ENCODE measurements around the gene IVD.

The IVD gene

DNA sequence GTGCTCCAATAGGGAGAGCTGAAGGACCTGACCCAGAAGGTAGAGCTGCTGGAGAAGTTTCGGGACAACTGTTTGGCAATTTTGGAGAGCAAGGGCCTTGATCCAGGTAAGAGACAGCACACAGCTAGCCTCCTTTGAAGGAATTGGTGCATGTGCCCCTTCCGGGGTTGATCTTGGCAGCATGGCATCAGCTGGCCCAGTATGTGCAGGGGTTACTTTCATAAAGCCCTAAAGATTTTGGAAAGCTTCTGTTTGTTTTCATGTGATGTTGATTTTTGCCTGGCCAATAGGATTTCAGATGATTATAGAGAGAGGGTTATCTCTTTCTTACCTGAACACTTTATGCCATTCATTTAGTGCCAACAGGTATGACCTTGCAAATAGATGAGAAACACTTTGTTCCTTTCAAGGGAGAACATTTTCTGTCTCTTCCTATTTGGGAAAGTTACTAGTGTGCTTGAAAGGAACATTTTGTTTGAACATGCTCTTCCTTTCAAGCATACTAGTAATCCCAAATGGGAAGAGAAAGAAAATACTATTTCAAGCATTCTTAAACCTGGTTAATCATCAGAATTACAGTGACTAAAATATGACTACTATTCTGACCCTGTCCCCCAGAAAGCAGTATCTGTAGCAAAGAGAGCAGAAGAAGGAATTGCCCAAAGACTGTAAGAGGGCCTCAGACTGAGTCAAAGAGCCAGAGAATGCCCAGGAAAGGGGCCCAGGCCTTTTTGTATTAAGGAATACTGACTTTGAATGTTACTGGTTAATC, 15.6 kb upstream of the IVD start:
- no peak for TF ChIP-seq CTCF (IDR thresholded peaks at IDR 0.05)

- TF ChIP-seq CTCF (IDR thresholded peaks at IDR 0.05), result no peak
These were observed 12.3 kb upstream of the IVD start for GRCh38 chr15:40392986-40393948.

DNA sequence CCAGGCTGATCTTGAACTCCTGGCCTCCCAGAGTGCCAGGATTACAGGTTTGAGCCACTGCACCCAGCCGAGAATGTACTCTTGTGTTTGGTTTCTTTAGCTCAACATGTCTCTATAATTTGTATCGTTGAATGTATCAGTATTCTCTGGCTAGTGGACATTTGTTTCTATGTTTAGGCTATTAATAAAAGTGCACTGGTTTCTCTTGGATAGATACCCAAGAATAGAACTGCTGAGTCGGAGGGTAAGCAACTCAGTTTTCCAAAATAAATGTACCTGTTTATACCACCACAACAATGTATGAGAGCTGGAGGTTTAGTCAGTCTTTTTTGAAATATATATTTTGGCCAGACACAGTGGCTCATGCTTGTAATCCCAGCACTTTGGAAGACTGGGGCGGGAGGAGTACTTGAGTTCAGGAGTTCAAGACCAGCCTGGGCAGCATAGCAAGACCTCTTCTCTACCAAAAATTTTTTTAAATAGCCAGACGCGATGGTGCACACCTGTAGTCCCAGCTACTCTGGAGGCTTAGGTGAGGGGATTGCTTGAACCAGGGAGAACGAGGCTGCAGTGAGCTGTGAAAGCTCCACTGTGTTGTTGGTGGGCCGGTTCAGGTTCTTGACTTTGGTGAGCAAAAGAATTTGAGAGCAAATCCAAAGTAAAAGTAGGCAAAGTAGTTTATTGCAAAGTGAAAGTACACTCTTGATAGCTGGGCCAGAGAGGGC, 7.7 kb upstream of the IVD start:
- TF ChIP-seq CTCF (IDR thresholded peaks at IDR 0.05), result no peak

DNA sequence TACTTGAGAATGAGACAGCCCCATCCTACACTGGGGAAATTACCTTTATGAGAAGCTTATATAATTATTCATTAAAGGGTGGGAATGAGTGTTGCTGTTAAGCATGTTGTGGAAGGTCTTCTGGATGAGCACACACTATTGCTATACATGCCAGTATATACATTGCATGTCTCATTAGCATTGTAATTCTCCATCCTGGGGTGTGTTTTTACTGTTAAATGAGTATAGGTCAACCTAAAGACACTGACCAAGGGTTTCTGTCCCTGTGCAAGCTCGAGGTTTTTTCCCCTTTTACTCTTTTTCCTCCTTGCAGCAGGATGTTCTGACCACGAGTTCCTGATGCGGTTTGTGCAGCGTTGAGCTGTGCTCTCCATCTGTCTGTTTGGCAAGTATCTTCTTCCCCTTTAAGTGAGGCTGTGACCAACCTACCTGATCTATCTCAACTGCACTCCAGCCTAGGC, 7.2 kb upstream of the IVD start:
- TF ChIP-seq CTCF (IDR thresholded peaks at IDR 0.05), result no peak

DNA sequence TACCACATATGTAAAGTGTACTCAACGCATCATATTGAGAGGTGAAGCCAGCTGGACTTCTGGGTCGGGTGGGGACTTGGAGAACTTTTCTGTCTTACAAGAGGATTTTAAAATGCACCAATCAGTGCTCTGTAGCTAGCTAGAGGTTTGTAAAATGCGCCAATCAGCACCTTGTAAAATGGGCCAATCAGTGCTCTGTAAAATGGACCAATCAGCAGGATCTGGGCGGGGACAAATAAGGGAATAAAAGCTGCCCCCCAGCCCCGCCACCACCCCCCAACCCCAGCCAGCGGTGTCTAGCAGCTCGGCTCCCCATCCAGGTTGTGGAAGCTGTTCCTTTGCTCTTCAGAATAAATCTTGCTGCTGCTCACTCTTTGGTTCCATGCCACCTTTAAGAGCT, 6.2 kb upstream of the IVD start:
- TF ChIP-seq CTCF (IDR thresholded peaks at IDR 0.05), result no peak

DNA sequence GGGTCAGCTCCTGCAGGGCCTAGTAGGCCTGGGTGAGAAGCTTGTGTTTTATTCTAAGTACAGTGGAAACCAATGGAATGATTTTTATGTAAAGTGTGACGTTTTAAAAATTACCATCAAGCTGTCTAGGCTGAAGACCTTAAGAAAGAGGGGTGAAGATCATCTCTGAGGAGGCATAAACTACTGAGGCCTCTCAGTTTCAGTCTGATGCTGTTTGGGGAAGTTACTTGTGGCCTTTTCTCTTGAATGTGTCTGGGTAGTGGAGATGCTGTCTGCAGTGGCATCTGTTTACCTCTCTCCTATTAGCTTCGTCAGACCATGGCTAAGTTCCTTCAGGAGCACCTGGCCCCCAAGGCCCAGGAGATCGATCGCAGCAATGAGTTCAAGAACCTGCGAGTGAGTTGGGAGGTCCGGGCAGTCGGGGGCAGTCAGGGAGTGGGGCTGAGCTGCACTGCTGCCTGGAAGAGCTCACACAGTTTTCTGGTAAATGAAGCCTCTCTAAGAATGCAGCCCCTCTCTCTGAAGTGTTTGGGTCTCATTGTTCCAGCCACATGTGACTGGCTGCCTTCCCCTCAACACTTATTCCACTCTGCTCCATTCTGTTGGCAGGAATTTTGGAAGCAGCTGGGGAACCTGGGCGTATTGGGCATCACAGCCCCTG, 1.9 kb downstream of the IVD start:
- no peak for TF ChIP-seq CTCF (IDR thresholded peaks at IDR 0.05)

- no peak for TF ChIP-seq CTCF (IDR thresholded peaks at IDR 0.05)
These were observed 3.8 kb downstream of the IVD start for GRCh38 chr15:40409366-40409765.
